ENCODE measurements around the gene RAB36. TPM values are rescaled to one million over a fixed set of nuclear protein-coding genes. Genes with fewer than 3 reads are reported as not detected.

Gene RAB36
- total and polyA plus RNA-seq, 4 donors = 4.4 to 27.5 (median 9.6) TPM

- no peak for DNase-seq
- TF ChIP-seq CTCF (IDR thresholded peaks at IDR 0.05; ENCODE audit: control extremely low read depth, extremely low read depth) = no peak
- no peak for ATAC-seq (ENCODE audit: insufficient read depth, low FRiP score)
- Histone ChIP-seq H3K4me1 (ENCODE audit: control insufficient read depth in 5 of 5, insufficient read depth in 5 of 5, low read length in 5 of 5) (peaks cover 0 to 17% (median 3%) of the 10 kb centered on the region in 5 donors), H3K27me3 (ENCODE audit: control insufficient read depth in 3 of 3, insufficient read depth in 3 of 3, low read length in 2 of 3) (no peaks in the 10 kb centered on the region), H3K36me3 (ENCODE audit: control insufficient read depth in 4 of 4, insufficient read depth in 4 of 4, low read length in 4 of 4) (no peaks in the 10 kb centered on the region), H3K9ac (ENCODE audit: insufficient read depth in 1 of 2, low read length in 2 of 2) (no peak overlapping the region), H3K27ac (ENCODE audit: low read depth in 1 of 2, low read length in 1 of 2) (no peak overlapping the region), H3K9me3 (ENCODE audit: control insufficient read depth in 4 of 4, insufficient read depth in 3 of 4, low read length in 3 of 4) (no peaks in the 10 kb centered on the region), H3K4me3 (no peak overlapping the region)
- 94 to 95% methylated on average over 9 of the region's 9 CpGs for WGBS, 2 donors
Measured at GRCh38 chr22:23168391-23169042, 23.2 kb downstream of the RAB36 start.

GRCh38 chr22:23169043-23169406 is 23.7 kb downstream of the RAB36 start:
- no peak overlapping the region for H3K4me3 ChIP-seq
- no peak overlapping the region for H3K9ac ChIP-seq (ENCODE audit: insufficient read depth in 1 of 2, low read length in 2 of 2)
- no peak for TF ChIP-seq CTCF (IDR thresholded peaks at IDR 0.05; ENCODE audit: control extremely low read depth, extremely low read depth)
- ATAC-seq (ENCODE audit: insufficient read depth, low FRiP score) (no peak), DNase-seq (no peak)
- no peak overlapping the region for H3K27ac ChIP-seq (ENCODE audit: low read depth in 1 of 2, low read length in 1 of 2)
- H3K9me3 ChIP-seq (ENCODE audit: control insufficient read depth in 4 of 4, insufficient read depth in 3 of 4, low read length in 3 of 4) = no peaks in the 10 kb centered on the region
- peaks cover 0 to 12% (median 0%) of the 10 kb centered on the region in 5 donors for H3K4me1 ChIP-seq (ENCODE audit: control insufficient read depth in 5 of 5, insufficient read depth in 5 of 5, low read length in 5 of 5)
- no peaks in the 10 kb centered on the region for H3K36me3 ChIP-seq (ENCODE audit: control insufficient read depth in 4 of 4, insufficient read depth in 4 of 4, low read length in 4 of 4)
- 94 to 99% methylated on average over 4 of the region's 4 CpGs for WGBS, 2 donors
- H3K27me3 ChIP-seq (ENCODE audit: control insufficient read depth in 3 of 3, insufficient read depth in 3 of 3, low read length in 2 of 3) = no peaks in the 10 kb centered on the region

- no peak overlapping the region for H3K9ac ChIP-seq (ENCODE audit: insufficient read depth in 1 of 2, low read length in 2 of 2)
- WGBS, 2 donors = 94 to 98% methylated on average over 10 of the region's 10 CpGs
- no peak for ATAC-seq (ENCODE audit: insufficient read depth, low FRiP score)
- TF ChIP-seq CTCF (IDR thresholded peaks at IDR 0.05; ENCODE audit: control extremely low read depth, extremely low read depth) = no peak
- no peaks in the 10 kb centered on the region for H3K27me3 ChIP-seq (ENCODE audit: control insufficient read depth in 3 of 3, insufficient read depth in 3 of 3, low read length in 2 of 3)
- H3K4me1 ChIP-seq (ENCODE audit: control insufficient read depth in 5 of 5, insufficient read depth in 5 of 5, low read length in 5 of 5) = peaks cover 0 to 11% (median 2%) of the 10 kb centered on the region in 5 donors
- no peak overlapping the region for H3K27ac ChIP-seq (ENCODE audit: low read depth in 1 of 2, low read length in 1 of 2)
- H3K9me3 ChIP-seq (ENCODE audit: control insufficient read depth in 4 of 4, insufficient read depth in 3 of 4, low read length in 3 of 4) = peaks cover 0 to 4% (median 2%) of the 10 kb centered on the region in 4 donors
- DNase-seq = no peak
- H3K4me3 ChIP-seq = no peak overlapping the region
- no peaks in the 10 kb centered on the region for H3K36me3 ChIP-seq (ENCODE audit: control insufficient read depth in 4 of 4, insufficient read depth in 4 of 4, low read length in 4 of 4)
Measured at GRCh38 chr22:23175817-23176644, 30.8 kb downstream of the RAB36 start.

Data from lung (tissue), 12 donors.